Right renal cortex interstitium (tissue), 3 donors: ENCODE results near the gene OR10D3. TPM values are rescaled to one million over a fixed set of nuclear protein-coding genes. Genes with fewer than 3 reads are reported as not detected.
"Not testable (repeated sequence)": the region's sequence is repeated elsewhere in the genome, so short reads cannot be mapped to it uniquely, and the experiment has no call there.

Source experiments
- DNase-seq, 3 donors: peaks; one replicate each; pipeline ENCODE4 v3.0.0-alpha.2; 2013; ENCODE audit warnings: low read depth in 3 of 3, low spot score in 2 of 3
- polyA plus RNA-seq, 3 donors: library from polyadenylated mRNA; unstranded; fragments of 120-200 nt; gene quantifications; one replicate each; pipeline ENCODE4 v1.2.1, GENCODE V29; 2013; ENCODE audit not compliant: insufficient read length in 3 of 3

Gene OR10D3, protein sequence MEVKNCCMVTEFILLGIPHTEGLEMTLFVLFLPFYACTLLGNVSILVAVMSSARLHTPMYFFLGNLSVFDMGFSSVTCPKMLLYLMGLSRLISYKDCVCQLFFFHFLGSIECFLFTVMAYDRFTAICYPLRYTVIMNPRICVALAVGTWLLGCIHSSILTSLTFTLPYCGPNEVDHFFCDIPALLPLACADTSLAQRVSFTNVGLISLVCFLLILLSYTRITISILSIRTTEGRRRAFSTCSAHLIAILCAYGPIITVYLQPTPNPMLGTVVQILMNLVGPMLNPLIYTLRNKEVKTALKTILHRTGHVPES
- polyA plus RNA-seq: not detected

DNA sequence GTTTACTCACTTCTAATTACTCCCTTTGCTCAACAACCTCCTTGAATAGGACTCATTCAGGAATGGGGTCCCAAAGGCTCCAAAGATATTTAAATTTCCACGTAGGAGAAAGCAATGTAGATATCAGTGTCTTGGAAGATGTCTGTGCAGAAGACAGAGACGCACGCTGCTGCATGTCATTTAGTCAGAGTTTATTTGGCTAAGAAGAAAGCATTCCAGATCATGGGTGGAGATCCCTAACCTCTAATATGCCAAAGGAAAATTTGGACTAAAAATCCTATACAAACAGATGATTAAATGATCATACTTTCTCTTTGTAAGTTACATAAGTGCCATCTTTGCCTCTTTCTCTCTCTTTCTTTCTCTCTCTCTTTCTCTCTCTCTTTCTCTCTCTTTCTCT, at the start of gene OR10D3:
TSS of gene OR10D3 (plus strand) at position 278 of the 400 bp plus-strand sequence. CDS start 1,925 bp downstream, outside the sequence.
- DNase-seq: no peak

DNA sequence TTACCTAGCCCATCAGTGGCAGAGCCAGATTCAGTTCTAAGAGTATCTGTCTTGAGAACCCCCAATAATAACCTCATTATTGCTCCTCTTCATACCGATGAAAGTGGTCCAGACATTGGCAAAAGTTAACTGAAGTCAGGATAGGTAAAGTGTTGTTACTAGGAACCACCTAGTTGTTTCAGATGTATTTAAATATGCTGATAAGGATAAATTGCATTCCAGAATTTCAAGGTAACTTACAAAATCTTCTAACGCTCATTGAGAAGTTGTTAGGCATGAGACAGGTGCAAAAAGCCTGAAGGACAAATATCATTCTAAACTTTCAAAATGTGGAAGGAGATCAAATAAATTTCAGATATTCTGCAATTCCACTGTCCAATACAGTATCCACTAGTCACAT, 40.1 kb upstream of the OR10D3 start:
- DNase-seq: no peak

DNA sequence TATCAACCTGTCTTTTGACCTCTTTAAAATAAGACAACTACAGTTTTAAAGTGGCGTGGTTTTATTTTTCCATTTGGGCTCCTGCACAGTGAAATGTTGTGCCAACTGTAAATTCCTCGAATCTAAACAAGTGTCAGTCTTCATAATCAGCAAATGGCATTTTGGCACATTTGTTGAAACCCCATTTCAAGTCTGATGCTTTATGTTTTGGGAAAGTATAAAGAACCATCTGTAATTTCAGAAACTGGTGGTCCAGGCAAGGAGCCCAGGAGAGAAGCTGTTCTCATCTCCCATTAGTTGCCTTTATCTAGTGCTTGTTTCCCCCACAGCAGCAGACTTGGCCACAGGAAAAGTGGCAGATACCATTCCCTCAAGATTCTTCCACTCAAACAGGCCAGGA, 35.2 kb upstream of the OR10D3 start:
- no peak for DNase-seq

DNA sequence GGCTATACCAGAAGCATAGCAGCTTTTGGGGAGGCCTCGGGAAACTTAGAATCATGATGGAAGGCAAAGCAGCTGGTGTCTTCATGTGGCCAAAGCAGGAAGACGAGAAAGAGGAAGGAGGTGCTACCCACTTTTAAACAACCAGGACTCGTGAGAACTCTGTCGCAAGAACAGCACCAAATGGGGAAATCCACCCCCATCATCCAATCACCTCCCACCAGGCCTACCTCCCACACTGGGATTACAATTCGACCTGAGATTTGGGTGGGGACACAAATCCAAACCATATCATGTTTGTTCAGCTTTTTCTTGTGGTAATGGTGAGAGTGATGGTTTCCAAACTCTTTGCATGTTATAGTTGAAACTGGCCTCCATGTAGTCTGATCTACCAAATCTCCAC, 32.5 kb upstream of the OR10D3 start:
- no peak for DNase-seq

DNA sequence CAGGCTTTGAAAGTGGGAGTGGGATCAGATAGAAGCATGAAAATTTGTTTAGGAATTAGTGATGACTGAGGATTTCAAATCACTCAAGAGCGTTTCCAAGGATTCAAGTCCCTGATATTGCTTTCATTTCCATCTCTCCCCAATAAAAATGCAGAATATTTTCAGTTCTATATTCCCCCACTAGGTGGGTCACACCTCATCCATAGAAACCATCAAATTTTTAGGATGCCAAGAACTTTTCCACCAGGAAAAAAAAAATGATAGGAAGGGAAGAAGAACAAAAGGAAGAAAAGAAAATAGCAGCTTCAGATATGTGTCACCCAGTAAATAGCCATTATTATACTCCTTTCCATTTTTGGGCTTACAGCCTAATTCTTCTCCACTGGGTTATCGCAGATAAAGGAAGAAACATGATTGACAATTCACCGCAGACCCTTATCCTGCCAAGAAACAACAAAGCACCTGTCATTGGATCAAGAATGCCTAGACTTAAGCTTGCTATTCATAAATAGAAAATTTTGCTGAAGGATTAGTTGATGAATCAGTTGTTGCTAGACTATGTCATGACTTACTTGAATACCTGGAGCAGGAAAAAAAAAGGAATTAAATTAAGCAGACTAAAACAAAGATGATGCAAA, 30.3 kb upstream of the OR10D3 start:
- no peak for DNase-seq

DNA sequence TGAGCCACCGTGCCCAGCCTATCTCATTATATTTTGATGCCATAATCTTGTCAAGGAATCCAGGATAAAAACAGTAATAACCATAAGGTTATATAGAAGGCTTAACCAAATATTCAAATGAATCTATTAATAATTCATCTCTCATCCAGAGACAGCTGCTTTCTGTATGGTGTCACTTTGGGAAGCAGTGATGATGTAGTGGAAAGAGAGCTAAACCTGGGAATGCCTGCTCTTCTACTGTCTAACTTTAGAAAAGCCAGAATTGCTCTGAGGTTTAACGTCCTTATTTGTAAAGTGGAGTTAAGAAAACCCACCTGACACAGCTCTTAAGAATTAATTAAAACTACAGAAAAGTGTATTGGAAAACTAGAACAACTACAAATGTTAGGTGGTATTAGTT, 29.3 kb upstream of the OR10D3 start:
- DNase-seq: no peak

DNA sequence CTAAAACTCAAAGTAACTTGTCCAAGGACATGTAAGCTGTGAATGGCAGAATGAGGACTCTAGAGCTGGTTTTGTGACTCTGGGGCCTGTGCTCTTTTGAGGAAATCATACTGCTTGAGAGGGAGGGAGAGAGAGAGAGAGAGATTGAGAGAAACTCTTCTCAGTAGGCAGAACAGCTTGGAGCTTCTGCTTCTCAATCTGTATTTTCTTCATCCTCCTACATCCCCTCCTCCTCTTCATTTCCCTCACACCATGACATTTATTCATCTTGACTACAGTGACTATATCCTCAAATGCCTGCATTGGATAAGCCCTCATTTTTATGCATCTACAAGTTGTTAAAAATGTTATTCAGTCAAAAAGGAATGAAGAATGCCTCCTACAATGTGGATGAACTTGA, 23.7 kb upstream of the OR10D3 start:
- DNase-seq: no peak

DNA sequence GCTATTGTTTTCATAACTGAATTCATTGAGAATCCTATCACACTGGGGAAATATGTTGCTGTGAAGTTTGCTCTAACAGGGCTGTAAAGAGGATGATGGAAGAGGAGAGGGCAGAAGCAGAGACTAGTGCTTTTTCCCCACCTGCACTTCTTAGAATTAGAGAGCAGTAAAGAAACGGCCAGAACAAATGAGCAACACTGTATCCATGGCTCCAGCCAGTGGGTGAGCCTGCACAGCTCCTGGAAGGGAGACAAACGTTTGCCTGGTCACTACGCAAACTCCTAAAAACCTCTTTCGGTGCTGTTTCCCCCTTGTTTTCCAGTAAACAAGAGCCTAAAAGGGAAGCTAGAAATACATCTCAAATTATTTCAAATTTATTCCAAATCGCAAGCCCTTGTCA, 22.2 kb upstream of the OR10D3 start:
- no peak for DNase-seq

DNA sequence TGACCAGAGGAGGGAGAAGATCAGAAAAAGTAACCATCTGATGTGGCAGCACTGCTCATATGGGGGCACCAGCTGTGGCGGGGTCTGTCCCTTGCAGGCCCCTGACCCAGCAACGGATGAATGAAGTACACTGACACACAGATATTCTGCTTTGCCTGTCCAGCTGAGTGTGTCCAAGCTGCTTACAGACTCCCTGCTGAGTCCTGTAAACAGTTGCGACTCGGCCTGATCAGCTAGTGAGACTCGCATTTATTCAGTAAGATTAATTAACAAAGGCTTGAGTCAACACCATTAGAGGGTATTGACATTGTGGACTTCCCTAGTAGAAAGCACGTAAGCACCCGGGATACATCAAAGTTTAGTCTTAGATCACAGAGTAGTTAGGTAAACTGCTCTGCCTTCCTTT, 15.3 kb upstream of the OR10D3 start:
- DNase-seq: no peak

DNA sequence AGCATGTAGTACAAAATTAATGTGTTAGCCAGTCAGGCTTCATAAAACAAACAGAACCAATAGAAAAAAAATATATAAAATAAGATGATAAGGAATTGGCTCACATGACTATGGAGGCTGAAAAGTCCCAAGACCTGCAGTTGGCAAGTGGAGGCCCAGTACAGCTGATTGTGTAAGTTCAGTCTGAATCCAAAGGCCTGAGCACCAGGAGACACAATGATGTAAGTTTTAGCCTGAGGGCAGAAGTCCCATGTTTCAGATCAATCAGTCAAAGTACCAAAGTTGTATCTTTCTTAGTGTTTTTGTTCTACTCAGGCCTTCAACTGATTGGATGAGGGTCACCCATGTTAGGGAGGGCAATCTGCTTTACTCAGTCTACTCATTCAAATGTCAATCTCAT, 14.3 kb upstream of the OR10D3 start:
- DNase-seq: no peak

DNA sequence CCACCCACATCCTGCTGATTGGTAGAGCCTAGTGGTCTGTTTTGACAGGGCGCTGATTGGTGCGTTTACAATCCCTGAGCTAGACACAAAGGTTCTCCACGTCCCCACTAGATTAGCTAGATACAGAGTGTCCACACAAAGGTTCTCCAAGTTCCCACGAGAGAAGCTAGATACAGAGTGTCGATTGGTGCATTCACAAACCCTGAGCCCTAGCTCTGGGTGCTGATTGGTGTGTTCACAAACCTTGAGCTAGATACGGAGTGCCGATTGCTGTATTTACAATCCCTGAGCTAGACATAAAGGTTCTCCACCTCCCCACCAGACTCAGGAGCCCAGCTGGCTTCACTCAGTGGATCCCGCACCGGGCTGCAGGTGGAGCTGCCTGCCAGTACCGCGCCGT, 12.8 kb upstream of the OR10D3 start:
- DNase-seq: not testable (repeated sequence)

DNA sequence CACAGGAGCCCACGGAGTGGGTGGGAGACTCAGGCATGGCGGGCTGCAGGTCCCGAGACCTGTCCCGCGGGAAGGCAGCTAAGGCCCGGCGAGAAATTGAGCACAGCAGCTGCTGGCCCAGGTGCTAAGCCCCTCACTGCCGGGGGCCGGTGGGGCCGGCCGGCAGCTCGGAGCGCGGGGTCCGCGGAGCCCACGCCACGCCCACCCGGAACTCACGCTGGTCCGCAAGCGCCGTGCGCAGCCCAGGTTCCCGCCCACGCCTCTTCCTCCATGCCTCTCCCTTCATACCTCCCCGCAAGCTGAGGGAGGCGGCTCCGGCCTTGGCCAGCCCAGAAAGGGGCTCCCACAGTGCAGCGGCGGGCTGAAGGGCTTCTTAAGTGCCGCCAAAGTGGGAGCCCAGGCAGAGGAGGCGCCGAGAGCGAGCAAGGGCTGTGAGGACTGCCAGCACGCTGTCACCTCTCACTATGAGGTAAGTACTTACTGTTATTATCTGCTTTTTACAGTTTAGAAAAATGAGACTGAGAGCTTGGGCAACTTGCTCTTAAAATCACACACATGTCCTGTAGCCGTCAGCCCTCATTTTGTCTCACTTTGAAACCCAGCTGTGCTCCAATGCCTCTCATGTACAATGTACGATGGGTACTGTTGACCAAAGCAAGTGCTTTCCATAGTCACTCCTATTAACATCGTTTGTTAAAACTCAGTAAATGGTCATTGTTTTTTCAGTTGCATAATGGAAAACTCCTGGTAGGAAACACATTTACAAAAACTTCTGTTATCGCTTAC, 12.2 kb upstream of the OR10D3 start:
- no peak for DNase-seq

DNA sequence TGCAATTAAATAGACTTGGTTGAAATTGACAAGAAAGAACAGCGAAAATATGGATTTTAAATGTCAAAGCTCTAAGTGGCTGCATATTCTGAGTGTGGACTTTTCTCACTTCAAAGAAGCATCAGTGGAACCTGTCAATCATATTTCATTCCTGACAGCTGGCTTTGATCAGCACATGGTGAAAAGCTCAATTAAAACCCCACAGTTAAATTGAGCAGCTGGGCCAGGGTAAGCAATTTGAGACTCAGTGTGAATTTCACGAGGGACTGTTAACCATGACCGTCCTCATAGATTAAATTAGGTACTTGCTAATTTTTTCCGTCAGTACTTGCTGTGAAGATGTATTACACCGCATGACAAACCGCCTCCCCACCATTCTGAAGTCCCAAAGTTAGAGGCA, 11.0 kb upstream of the OR10D3 start:
- no peak for DNase-seq

DNA sequence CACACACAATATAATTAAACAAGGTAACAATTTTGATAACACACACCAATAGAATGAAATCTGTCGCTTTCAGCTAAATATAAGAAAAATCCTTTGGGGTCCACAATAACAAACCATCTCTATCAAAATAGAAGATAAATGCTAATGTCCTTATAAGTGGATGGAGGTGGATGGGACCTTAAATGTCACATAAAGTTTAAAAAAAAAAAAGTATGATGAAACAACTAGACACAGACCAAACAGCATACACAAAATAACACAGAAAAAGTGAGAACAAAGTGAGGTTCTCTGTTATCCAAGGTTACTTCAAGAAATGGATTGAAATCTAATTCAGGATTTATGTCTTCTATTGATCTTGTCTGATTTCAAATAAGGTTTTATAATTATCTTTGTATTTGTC, 10.5 kb upstream of the OR10D3 start:
- DNase-seq: no peak

DNA sequence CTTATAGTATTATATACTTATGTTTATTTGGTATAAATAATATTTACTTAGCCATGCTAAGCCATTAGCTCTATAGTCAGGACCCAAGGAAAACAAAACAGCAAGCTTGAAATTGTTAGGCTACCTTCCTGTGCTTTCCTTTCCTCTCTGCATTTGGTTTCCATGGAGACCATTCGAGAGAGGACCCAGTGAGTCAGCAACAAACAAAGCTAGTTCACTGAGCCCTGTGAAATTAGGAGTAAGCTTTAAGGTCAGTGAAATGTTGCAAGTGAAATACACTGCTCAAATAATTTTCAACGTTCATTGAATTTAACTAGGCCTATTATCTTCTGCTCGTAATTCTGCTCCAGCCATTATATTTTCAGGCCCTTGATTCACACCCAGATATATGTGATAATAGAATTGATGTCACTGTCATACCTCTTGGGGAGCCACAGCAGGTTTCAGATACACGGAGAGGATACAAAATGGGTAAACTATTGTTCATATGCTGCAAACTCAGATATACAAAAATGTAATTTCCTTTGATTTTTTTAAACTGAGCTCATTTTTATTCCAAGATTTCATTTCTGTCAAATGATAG, 9.1 kb upstream of the OR10D3 start:
- DNase-seq: no peak

DNA sequence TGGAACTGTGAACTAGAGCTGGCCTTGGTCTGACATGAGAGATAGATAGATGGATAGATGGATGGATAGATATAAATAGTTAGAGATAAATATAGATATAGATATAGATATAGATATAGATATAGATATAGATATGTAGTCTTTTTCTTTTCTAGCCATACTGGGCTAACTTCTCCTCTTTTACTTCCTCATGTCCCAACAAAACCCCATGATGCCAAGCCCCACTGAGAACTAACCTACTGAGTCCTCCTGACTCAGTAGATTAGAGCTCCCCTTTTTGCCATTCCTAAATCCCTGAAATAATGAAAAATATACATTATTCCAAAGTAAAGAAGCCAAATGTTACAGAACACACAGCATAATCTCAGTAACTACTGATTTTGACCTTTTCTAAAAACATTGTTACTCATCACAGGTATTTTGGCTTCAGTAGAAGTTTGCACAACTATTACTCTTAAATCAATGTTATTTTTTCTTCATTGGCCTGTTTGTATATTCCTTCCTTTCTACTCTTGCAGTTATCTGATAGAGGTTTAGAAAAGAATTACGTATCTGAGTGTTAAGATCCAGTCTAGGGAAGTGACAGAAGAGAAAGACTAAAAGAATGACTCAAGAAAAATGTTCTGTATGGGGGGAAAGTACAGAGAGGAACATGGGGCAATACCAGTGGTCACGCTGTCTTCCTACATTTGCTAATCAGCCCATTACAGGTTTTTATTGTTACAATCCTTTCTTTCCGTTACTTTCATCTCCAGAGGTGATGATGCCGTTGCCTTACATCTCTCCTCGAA, 6.0 kb upstream of the OR10D3 start:
- no peak for DNase-seq

DNA sequence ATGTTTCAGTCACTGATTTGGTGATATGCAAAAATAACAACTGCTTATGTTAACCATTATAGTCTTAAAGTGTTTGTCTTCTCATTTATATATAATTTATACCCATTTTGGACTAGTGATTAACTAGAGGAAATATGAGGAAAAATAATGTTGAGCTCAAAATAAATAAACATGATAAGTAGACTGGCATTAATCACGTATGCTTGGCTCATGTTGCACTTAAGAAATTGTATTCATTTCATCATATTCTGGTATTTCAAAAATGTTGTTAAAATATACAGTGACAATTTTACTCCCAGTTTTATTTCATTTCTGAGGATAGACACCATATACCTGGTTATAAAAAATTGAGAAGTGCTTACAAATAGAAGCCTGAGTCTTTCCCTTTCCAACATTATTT, 3.8 kb upstream of the OR10D3 start:
- no peak for DNase-seq

DNA sequence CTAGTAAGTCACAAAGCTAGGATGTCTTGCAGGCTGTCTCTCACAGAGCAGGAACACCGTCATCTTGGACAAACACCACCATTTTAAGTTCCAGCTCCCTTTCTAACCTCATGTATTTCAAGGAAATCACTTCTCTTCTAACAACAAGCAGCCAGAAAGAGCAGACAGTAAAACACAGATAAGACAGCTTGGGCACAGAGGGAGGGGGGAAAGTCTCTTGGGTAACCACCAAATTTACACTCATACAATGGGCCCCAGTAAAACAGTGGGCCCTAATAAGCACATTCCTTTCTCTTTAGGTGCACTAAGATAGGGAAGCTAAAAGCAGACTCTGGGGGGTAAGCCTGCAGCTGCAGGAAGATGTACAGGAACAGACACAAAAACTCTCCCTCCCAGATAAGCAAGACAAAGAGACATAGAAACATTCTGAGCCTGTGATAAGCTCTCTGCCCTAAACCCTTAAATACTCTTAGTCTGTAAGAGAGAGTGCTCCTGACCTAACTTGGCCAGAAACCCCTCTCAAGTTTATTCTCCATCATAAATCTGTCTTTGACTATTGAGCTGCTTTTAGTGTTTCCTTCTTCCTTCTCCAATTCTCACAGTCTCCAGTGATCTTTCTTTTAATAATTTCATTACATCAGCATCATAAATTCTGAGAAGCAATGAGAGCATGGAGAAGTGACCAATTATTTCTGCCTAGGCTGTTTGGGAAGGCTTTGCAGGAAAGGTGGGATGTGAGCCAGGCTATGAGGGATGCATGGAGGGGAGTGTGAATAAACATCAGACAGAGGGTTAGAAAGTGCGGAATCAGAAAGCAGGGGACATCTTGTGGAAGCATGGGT, 7.4 kb downstream of the OR10D3 start:
- no peak for DNase-seq

DNA sequence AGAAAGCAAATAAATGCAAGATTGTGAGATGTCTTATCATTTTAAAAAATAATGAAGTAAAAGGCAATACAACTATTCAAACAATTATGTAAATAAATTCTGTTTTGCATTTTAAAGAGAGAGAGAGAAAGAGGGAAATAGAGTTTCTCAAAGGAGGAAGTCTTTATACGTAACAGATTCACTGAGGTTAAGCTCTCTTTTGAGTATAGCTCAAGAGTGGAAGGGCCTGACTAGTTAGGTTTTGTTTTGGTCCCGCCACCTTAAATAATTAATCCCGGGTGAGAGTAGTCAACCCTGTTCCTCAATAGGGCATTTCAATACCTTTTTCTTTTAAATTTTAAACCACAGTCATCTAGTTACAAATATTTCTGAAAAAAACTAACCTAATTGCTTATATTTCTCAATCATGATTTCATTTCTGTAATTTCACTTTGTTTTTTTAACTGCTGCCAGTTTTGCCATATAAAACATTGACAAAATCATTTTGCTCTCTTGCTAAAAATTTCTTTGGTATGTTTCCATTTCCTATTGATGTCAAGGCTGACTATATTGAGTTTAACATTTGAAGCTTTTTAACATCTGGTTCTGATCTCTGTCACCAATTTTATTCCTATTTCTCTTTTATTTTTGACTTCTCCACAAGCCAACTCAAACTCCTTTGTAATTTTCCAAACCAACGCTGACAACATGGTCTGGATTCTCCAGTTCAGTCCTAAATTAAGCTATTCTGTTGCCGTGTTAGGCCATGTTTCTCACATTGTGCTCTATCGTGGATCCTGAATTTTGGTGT, 10.3 kb downstream of the OR10D3 start:
- DNase-seq: no peak
